ENCODE measurements around the gene CSMD2.

Gene CSMD2

DNA sequence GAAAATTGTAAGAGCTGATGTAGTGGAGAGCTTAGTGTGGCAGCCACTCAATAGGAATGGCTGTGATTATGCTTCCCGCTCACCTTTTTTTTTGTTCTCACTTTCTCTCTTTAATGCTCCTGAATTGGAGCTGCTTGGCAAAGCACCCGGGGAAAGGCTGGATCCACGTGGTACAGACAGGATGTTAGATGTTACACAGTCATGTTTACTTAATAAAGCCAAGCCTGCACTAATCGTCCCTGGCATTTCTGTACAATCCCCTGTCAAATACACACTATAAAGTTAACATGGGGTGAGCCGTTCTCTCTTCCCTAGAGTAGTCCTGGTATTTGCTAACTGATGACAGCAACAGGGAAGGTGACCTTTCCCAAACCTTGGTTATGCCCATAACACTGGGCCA, 504.8 kb downstream of the CSMD2 start:
- no peak overlapping the region for H3K4me3 ChIP-seq (ENCODE audit: low read depth in 1 of 2, low read length in 1 of 2)

DNA sequence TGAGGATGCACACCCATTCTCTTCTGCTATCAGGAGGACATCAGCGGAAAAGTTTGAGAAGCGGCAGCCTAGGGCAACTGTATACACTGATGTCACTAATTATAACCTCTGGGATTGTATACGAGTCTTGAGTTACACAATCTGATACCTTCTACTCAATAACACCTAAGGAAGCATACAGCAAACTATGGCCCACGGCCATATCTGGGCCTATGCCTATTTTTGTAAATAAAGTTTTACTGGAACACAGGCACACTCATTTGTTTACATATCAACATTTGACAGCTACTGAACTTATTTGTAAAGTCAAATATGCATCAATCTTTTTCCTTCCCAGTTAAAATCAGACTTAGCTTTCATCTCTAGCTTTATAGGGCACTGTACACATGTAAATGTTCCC, 505.4 kb downstream of the CSMD2 start:
- H3K4me1 ChIP-seq (ENCODE audit: control insufficient read depth in 1 of 2, insufficient read depth in 1 of 2, low read depth in 1 of 2, low read length in 1 of 2), result no peaks in the 10 kb centered on the region
- H3K27ac ChIP-seq, result no peak overlapping the region
- no peaks in the 10 kb centered on the region for H3K9me3 ChIP-seq
- H3K36me3 ChIP-seq, result no peaks in the 10 kb centered on the region
- H3K27me3 ChIP-seq, result peaks cover 10% of the 10 kb centered on the region
- TF ChIP-seq, protein P1, sequence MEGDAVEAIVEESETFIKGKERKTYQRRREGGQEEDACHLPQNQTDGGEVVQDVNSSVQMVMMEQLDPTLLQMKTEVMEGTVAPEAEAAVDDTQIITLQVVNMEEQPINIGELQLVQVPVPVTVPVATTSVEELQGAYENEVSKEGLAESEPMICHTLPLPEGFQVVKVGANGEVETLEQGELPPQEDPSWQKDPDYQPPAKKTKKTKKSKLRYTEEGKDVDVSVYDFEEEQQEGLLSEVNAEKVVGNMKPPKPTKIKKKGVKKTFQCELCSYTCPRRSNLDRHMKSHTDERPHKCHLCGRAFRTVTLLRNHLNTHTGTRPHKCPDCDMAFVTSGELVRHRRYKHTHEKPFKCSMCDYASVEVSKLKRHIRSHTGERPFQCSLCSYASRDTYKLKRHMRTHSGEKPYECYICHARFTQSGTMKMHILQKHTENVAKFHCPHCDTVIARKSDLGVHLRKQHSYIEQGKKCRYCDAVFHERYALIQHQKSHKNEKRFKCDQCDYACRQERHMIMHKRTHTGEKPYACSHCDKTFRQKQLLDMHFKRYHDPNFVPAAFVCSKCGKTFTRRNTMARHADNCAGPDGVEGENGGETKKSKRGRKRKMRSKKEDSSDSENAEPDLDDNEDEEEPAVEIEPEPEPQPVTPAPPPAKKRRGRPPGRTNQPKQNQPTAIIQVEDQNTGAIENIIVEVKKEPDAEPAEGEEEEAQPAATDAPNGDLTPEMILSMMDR (IDR thresholded peaks at IDR 0.05), result no peak
- no peak overlapping the region for H3K4me3 ChIP-seq (ENCODE audit: low read depth in 1 of 2, low read length in 1 of 2)

More for the DNA sequence above, 504.8 kb downstream of the CSMD2 start:
- TF ChIP-seq, protein P1 (IDR thresholded peaks at IDR 0.05), result no peak
- H3K27ac ChIP-seq, result no peak overlapping the region
- no peaks in the 10 kb centered on the region for H3K4me1 ChIP-seq (ENCODE audit: control insufficient read depth in 1 of 2, insufficient read depth in 1 of 2, low read depth in 1 of 2, low read length in 1 of 2)
- no peaks in the 10 kb centered on the region for H3K36me3 ChIP-seq
- H3K27me3 ChIP-seq, result peaks cover 10% of the 10 kb centered on the region
- no peaks in the 10 kb centered on the region for H3K9me3 ChIP-seq

GRCh38 chr1:33657833-33658232, 507.2 kb downstream of the CSMD2 start:
- no peaks in the 10 kb centered on the region for H3K4me1 ChIP-seq (ENCODE audit: control insufficient read depth in 1 of 2, insufficient read depth in 1 of 2, low read depth in 1 of 2, low read length in 1 of 2)
- H3K27ac ChIP-seq, result no peak overlapping the region
- no peak overlapping the region for H3K4me3 ChIP-seq (ENCODE audit: low read depth in 1 of 2, low read length in 1 of 2)
- H3K27me3 ChIP-seq, result peaks cover 10% of the 10 kb centered on the region
- TF ChIP-seq, protein P1 (IDR thresholded peaks at IDR 0.05), result no peak
- no peaks in the 10 kb centered on the region for H3K9me3 ChIP-seq
- H3K36me3 ChIP-seq, result no peaks in the 10 kb centered on the region

DNA sequence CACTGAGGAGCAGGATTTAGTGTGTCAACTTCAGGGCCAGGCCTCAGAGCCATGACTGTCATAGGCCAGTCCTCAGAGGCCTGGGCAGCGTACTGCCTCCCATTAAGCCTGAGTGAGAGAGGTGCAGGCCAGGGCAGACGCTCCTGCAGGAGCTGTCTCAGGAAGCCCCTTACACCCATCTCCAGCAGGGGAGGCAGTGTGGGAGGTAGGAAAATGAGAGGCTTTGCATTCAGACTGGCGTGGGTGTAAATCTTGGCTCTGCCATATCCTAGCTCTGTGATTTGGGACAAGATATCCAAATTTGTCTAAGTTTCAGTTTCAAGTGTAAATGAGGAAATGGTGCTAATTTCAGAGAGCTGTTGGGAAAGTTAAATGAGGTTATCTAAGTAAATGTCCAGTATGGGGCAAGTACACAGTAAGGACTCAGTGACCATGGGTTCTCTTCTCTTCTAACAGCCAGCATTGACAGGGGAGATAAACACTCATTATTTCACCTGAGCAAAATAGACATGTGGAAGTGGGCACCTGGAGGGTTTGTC, 508.5 kb downstream of the CSMD2 start:
- Histone ChIP-seq H3K36me3 (no peaks in the 10 kb centered on the region), H3K4me3 (ENCODE audit: low read depth in 1 of 2, low read length in 1 of 2) (no peak overlapping the region), H3K9me3 (no peaks in the 10 kb centered on the region), H3K27me3 (peaks cover 10% of the 10 kb centered on the region), H3K27ac (no peak overlapping the region), H3K4me1 (ENCODE audit: control insufficient read depth in 1 of 2, insufficient read depth in 1 of 2, low read depth in 1 of 2, low read length in 1 of 2) (no peaks in the 10 kb centered on the region)
- TF ChIP-seq, protein P1 (IDR thresholded peaks at IDR 0.05), result no peak

DNA sequence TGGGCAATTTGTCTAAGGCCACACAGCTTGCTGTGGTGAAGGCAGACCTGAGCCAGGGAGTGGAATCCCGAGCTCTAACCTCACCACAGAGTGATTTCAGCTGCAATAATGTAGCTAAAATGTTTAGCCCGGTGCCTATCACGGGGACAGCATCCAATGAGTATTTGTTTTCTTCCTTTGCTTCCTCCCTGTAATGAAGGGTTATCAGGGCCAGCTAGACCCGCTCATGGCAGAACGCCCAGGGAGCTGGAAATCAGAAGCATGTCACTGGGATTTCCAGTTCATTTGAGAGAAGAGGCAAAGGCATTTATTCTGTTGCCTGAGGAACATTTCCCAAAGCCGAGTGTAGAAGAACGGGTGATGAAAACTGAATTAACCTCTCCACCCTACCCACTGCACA, 509.5 kb downstream of the CSMD2 start:
- H3K27ac ChIP-seq, result no peak overlapping the region
- no peaks in the 10 kb centered on the region for H3K9me3 ChIP-seq
- H3K27me3 ChIP-seq, result peaks cover 5% of the 10 kb centered on the region
- H3K36me3 ChIP-seq, result no peaks in the 10 kb centered on the region
- H3K4me1 ChIP-seq (ENCODE audit: control insufficient read depth in 1 of 2, insufficient read depth in 1 of 2, low read depth in 1 of 2, low read length in 1 of 2), result no peaks in the 10 kb centered on the region
- H3K4me3 ChIP-seq (ENCODE audit: low read depth in 1 of 2, low read length in 1 of 2), result no peak overlapping the region
- TF ChIP-seq, protein P1 (IDR thresholded peaks at IDR 0.05), result no peak

Data from neutrophil (primary cell).